Measurements from ENCODE around the gene NLRP9.

DNA sequence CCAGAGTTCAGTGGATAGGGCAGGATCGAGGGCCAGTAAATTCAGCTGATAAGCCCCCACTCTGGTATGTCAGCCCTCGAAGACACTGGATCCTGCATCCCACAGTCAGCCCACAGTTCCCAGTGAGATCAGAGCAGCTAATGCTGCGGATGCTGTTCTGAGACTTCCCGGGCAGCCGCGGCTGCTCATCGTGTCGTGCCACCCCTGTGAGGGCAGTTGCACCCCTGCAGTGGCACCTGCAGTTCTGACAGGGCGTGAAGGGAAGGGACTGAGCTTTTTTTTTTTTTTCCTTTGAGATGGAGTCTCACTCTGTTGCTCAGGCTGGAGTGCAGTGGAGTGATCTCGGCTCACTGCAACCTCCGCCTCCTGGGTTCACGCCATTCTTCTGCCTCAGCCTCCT is 70.7 kb downstream of the NLRP9 start:
- TF ChIP-seq, protein P1, sequence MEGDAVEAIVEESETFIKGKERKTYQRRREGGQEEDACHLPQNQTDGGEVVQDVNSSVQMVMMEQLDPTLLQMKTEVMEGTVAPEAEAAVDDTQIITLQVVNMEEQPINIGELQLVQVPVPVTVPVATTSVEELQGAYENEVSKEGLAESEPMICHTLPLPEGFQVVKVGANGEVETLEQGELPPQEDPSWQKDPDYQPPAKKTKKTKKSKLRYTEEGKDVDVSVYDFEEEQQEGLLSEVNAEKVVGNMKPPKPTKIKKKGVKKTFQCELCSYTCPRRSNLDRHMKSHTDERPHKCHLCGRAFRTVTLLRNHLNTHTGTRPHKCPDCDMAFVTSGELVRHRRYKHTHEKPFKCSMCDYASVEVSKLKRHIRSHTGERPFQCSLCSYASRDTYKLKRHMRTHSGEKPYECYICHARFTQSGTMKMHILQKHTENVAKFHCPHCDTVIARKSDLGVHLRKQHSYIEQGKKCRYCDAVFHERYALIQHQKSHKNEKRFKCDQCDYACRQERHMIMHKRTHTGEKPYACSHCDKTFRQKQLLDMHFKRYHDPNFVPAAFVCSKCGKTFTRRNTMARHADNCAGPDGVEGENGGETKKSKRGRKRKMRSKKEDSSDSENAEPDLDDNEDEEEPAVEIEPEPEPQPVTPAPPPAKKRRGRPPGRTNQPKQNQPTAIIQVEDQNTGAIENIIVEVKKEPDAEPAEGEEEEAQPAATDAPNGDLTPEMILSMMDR (IDR thresholded peaks at IDR 0.05; ENCODE audit: insufficient read depth, low read length) = no peak
- TF ChIP-seq POLR2AphosphoS5 (IDR thresholded peaks at IDR 0.05; ENCODE audit: low read depth) (no peak), GABPA (IDR thresholded peaks at IDR 0.05; ENCODE audit: low read depth) (no peak)

All from HL-60 (cell line).